GF-D8 (cell line): ENCODE data around the gene UNC13A.
"Not testable (repeated sequence)": the region's sequence is repeated elsewhere in the genome, so short reads cannot be mapped to it uniquely, and the experiment has no call there.

Experiments
- DNase-seq: peaks from one replicate; lab custom pipeline; 2025; lab: John Stamatoyannopoulos, UW

The UNC13A gene

GRCh38 chr19:17604372-17605025, 83.7 kb downstream of the UNC13A start:
- DNase-seq = no peak

- DNase-seq = no peak
These were observed 85.2 kb downstream of the UNC13A start for GRCh38 chr19:17602872-17603510.

- no peak for DNase-seq
These were observed 85.9 kb downstream of the UNC13A start for GRCh38 chr19:17602217-17602616.

GRCh38 chr19:17601683-17602082, 86.5 kb downstream of the UNC13A start:
- no peak for DNase-seq

GRCh38 chr19:17599780-17600179, 88.4 kb downstream of the UNC13A start:
- DNase-seq = no peak

GRCh38 chr19:17598953-17599352, 89.2 kb downstream of the UNC13A start:
- no peak for DNase-seq

- DNase-seq = not testable (repeated sequence)
These were observed 90.1 kb downstream of the UNC13A start for GRCh38 chr19:17598063-17598462.

- not testable (repeated sequence) for DNase-seq
These were observed 93.9 kb downstream of the UNC13A start for GRCh38 chr19:17594296-17594695.

GRCh38 chr19:17590866-17591265, 97.3 kb downstream of the UNC13A start:
- DNase-seq = no peak

GRCh38 chr19:17585395-17585794, 102.8 kb downstream of the UNC13A start:
- not testable (repeated sequence) for DNase-seq

- no peak for DNase-seq
These were observed 104.0 kb downstream of the UNC13A start for GRCh38 chr19:17584132-17584531.

- no peak for DNase-seq
These were observed 105.5 kb downstream of the UNC13A start for GRCh38 chr19:17582613-17583012.

GRCh38 chr19:17581211-17581874, 106.8 kb downstream of the UNC13A start:
- DNase-seq = no peak

- DNase-seq = no peak
These were observed 107.5 kb downstream of the UNC13A start for GRCh38 chr19:17580470-17581144.

GRCh38 chr19:17579661-17580244, 108.4 kb downstream of the UNC13A start:
- no peak for DNase-seq

GRCh38 chr19:17577457-17578097, 110.6 kb downstream of the UNC13A start:
- no peak for DNase-seq

GRCh38 chr19:17576758-17577456, 111.2 kb downstream of the UNC13A start:
- no peak for DNase-seq

GRCh38 chr19:17575871-17576757, 112.0 kb downstream of the UNC13A start:
- no peak for DNase-seq

GRCh38 chr19:17572638-17573037, 115.5 kb downstream of the UNC13A start:
- no peak for DNase-seq

GRCh38 chr19:17570791-17571190, 117.4 kb downstream of the UNC13A start:
- DNase-seq = no peak
